HG02884 (cell line): ENCODE measurements around the gene VOPP1.
"Not testable (repeated sequence)": the region's sequence is repeated elsewhere in the genome, so short reads cannot be mapped to it uniquely, and the experiment has no call there.

Experiments used
- ATAC-seq: cut with Tn5 transposase; IDR thresholded peaks from one replicate; pipeline ENCODE4 v1.9.1; 2021; ENCODE audit warnings: mild to moderate bottlenecking, moderate library complexity; ENCODE audit not compliant: unreplicated experiment

The VOPP1 gene

DNA sequence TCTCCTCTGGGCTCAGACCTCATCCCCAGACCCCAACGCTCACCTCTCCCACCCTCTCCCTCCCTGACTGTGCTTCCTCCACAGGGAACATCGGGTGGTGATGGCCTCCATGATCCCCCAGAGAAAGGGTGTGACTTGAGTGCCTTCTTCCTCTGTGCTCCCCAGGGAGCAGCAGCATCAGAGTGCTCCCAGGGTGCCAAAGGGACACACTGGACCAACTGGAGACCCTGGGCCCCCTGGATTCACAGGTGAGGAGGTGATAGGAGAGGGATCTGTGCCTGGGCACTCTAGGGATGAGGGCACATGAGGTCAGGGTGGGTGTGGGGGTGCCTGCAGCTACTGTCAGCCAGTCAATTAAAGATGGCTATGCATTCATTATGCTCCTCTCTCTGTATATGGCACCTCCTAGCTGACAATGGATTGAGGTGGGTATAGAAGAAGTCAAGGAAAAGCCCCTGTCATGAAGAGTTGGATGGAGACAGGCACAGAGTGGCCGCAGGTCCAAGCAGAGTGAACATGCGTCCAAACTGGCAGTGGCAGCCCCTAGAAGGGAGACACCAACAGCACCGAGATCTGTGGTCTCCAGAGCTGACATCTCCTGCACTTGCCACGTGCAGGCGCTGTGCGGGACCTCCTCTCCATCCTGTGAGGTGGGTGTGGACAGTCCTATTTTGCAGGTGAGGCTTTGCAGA is 15.5 kb upstream of the VOPP1 start:
- ATAC-seq = no peak

DNA sequence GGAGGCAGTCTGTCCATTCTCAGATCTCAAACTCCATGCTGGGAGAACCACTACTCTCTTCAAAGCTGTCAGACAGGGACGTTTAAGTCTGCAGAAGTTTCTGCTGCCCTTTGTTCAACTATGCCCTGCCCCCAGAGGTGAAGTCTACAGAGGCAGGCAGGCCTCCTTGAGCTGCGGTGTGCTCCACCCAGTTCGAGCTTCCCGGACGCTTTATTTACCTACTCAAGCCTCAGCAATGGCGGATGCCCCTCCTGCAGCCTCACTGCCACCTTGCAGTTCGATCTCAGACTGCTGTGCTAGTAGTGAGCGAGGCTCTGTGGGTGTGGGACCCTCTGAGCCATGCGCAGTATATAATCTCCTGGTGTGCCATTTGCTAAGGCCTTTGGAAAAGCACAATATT is 10.4 kb upstream of the VOPP1 start:
- ATAC-seq = not testable (repeated sequence)

DNA sequence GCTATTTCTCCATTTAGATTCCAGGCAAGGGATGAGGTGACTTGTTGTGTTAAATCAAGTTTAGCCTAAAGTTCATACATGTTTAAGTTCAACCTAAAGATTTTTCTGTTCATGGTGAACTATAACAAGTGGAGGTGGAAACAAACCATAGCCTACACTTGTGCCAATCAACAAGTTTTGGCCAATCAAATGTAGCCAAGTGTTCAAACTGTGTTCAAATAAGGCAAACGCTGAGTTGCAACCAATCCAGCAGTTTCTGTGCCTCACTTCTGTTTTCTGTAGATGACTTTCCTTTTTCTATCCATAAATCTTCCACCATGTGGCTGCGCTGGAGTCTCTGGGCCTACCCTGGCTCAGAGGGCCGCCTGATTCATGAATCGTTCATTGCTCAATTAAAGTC is 4.5 kb upstream of the VOPP1 start:
- ATAC-seq = no peak

DNA sequence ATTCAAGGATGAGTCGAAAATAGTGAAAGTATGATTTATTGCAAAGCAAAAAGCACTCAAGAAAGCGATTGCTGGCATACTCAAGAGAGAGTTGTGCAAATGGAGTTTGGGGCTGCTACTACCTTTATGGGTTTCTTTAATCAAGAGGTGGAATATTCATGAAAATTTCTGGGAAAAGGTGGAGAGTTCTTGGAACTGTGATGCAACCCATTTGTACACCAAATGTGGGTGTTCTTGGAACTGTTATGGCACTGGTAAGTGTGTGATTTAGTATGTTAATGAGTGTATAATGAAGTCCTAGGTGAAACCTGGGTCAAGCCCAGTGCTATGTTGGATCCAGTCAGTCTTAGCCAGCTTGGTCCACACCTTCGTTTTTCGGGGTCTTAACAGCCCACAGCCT is 3.4 kb upstream of the VOPP1 start:
- ATAC-seq = no peak

DNA sequence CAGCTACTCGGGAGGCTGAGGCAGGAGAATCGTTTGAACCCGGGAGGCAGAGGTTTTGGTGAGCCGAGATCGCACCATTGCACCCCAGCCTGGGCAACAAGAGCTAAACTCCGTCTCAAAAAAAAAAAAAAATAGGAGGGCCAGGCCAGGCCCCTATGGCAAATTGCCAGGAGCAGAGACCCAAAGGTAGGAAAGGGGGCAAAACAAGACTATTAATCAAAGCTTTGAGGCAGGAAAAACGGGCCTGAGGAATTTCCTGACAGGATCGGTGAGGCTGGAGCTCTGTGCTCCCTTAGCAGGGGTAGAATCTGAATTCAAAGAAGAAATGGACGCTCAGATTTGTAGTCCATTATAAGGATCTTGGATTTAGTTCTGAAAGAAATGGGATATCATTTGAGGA is 2.8 kb upstream of the VOPP1 start:
- no peak for ATAC-seq

DNA sequence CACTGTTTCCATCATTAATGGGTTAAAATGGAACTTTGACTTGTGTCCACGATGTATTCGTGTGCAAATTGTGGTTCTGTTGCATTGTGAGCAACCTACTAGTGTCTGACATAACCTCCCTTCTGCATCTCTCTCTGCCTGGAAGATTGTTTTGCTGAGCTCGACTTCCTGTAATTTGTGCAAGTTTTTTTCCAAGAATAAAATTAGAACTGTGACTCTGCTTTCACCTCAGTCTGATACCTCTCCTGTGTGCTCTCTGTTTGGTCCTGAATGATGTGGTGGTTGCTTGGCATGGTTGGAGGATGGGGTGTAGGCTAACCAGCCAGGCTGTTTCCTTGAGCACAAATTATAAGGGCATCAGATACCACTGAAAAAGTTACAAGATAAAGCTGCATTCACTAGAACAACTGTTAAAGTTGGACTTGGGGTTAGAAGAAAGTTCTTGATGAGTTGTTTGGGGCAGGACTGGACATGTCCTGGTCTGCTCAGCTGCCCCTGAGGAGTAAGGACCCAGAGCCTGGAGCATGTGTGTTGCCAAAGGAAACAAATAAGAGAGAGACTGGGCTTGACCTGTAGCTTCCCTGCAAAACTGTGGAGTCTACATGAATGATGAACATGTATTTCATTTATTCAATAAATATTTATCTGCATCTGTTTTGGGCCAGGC is 1.9 kb upstream of the VOPP1 start:
- ATAC-seq = no peak

DNA sequence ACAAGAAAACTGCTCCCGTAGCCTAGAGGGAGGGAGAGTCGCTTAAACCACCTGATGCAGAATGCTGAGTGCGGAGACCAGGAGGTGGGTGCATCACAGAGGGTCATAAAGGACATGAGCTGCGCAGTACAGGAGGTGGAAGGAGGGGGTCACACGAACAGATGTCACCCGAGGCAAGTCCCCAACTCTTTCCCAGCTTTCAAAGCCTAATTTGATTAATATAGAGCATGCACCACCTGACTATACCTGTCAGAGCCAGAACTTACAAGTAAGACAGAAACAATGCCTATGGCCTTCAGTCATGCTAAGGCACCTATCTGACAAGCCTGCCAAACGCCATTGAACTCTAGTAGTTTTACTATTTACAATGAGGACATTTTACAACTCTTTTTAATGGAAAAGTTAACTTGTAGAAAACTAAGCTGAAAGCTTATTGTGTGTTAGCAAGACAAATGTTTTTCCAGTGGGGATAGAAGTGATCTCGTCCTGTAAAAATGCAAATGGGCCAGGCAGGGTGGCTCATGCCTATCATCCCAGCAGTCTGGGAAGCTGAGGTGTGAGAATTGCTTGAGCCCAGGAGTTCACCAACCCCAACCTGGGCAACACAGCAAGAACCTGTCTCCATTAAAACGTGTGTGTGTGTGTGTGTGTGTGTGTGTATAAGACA is 1.1 kb upstream of the VOPP1 start:
- no peak for ATAC-seq

DNA sequence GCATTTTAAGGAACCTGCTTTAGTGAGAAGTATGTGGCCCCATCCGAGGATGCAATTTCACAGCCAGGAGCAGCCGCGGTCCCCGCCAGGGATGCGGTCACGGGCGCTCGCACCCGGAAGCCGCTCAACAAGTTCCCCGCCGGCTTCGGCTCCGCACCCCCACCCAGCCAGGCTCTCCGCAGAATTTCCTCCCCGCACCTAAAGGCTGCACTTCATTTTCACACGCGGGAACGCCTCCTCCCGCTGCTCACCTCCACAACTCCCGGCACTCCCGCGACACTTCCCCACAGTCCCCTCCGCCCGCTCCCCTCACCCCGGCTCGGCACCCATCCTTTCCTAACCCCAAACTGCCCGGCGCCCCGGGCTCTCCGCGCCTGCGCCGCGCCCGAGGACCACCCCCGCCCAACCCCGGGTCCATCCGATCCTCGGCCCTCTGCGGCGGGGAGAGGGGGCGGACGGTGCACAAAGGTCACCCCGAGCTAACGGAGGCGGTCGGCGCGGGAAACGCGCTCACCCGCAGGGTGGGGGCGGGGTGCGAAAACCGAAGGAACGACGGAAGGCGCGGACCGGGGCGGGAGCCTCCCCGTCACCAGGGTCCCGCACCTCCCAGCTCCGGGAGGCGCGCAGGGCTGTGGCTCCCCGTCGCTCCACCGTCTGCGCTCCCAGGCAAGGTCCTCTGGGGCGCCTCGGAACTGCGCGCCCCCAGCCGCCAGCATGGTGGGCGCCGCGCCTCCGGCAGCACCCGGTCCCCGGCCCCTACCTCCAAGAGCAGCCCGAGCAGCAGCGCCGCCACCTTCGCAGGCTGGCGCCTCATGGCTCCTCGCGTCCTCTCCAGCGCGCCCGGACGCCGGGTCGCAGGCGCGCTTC is 558 bp downstream of the VOPP1 start:
- ATAC-seq = peak; percentile 8

DNA sequence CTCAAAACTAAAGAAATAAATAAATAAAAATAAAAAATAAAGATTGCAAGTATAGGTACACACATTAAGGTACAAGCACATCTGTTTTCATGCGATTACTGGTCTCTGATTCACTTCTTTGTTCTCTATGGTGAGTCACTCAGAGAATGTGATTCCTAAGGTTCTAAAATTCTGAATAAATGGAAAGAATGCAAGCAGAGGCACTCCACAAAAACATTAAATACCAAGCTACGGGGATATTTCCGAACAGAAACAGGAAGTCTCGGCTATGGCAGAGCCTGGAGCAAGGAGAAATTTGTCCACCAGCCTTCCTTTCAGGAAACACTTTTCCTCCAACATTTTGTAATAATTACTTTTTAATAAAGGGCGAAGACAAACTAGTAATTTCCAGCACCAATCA is 1.4 kb downstream of the VOPP1 start:
- ATAC-seq = no peak

DNA sequence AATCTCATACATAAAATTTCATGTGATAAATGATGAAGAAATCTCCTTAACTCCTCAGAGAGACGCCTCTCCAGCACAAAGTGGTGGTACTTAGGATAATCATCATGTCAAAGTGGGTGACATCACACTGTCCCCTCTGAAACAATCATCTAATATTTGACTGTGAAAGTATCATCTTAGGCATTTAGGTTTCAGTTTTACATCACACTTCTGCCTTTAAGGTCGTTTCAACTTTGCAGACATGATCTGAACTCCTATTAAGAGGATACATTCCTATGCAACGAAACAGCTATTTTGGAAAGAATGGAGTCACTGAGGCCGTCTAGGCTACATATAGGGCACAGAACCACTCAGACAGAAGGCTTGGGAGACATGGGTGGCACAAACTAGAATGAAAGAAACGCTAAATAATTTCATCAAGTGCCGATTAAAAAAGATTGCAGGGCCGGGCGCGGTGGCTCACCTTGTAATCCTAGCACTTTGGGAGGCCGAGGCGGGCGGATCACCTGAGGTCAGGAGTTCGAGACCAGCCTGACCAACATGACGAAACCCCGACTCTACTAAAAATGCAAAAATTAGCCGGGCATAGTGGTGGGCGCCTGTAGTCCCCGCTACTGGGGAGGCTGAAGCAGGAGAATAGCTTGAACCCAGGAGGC is 2.0 kb downstream of the VOPP1 start:
- peak; percentile 32 for ATAC-seq

DNA sequence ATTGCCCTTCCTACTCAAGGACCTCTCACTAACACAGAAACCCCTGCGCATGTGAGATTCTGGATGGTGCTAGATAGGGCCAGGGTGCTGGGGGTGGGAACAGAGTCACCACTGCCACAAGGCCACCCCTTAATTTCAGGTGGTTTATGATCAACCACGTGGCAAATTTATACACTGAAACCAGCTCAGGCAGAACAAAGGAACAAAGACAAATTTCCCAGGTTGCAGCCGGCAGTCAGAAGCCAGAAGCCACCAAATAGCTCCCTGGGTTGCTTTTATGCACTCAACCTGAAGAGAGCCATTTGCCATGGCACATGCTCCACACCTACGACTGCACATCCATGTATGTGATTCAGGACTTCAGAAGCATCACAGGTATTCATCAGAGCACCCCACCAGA is 2.5 kb downstream of the VOPP1 start:
- ATAC-seq = peak; percentile 18

DNA sequence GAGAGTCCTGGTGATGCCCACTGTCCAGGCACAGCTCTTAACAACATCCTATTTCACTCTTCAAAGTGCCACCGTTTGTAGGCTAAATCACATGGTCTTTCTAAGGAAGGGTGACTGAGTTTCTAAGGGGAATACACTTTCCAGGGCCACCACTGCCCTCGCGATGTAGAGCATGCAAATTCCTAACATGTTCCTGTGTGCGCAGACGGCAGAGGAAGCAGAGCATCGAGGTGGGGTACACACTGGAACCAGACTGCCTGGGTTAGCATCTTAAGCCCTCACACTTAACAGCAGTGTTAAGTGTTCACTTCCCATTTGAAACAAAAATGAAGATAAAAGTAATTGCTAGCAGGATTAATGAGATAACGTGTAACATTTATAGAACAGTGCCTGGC is 3.0 kb downstream of the VOPP1 start:
- no peak for ATAC-seq

DNA sequence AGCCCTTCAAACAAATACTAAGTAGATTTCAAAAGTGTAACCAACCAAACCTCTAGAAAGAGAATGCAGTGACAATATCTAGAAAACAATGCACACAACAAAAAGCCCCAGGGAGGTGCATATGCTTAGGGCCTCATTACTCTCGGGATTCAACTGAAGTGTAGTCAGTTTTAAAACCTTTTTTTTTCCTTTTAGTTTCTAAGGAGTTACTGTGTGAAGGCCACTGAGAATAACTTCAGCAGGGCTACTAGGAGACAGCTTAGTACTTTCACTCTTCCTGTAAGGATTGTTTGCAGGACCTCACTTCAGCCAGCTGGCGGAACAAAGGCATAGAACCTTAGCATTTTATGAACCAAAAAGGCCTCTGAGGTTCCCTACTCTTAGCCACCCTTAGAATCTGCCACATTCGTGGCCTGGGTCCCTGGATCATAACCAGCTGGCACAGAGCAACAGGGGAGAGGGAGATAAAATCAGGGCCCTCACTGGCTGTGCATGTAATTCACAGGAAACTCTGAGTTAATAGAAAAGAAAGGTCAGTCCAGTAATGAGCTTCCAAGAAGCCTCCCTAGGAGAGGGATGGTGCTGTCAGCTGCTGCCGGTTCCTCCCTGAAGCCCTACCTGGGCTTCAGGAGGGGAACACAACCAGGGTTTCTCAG is 3.6 kb downstream of the VOPP1 start:
- no peak for ATAC-seq

DNA sequence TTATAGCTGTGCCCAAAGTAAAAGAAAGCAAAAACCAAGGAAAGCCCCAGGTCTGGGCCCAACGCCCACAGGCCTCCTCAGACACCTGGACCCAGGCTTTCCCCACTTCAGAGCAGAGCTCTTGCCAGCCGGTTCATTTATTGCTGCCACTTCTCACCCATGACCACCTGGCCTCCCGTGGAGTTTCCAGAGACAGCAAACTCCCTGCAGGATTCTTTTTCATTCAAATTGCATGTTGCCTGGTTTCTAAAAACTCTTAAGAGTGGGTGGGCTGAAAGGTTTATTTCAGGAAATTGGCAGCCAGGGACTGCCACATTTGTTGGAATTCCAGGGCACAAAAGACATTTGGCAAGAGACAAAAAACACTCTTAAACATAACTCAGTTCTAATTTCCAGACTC is 4.7 kb downstream of the VOPP1 start:
- ATAC-seq = no peak

DNA sequence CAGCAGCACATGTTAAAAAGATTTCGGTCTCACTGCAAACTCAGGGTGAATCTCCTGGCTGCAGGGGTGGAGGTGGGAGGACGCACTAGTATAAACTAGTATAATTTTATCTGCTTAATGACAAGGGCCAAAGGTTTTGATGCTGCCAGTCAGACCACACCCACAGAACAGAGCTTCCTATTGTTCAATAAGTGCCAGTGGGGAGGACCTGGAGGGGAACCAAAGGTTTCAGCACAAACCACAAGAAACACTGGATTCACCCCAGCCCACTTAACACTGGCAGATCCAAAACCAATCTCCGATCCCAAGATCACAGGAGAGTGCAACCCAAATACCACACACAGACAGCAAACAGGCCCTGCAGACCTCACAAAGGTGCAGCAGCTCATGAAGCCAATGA is 6.6 kb downstream of the VOPP1 start:
- no peak for ATAC-seq

DNA sequence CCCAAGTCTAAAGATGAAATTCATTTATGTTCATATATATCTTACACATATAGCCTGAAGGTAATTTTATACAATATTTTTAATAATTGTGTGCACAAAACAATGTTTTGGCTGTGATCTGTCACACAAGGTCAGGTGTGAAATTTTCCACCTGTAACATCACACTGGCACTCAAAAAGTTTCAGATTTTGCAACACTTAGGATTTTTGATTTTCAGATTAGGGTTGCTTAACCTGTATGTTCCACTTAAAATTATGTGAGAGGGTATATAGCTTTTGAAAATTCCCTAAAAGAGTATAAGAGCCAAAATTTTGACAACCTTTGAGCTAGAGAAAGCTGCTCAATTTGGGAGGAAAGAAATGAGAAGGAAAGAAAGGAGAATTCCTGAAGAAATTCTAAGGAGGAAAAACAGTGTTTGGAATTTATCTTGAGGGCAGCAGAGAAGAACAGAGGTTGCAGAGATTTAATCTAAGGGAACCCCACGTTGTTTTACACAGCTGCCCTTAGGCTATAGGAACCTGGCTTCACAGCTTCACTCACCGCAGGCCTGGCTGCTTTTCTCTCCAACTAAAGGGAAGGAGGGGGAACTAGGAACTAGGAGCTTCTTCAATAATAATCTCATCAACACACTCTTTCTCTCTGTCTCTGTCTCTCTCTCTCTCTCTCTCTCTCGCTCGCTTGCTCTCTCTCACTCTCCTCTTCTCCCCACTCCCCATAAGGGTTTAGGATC is 8.5 kb downstream of the VOPP1 start:
- ATAC-seq = no peak

DNA sequence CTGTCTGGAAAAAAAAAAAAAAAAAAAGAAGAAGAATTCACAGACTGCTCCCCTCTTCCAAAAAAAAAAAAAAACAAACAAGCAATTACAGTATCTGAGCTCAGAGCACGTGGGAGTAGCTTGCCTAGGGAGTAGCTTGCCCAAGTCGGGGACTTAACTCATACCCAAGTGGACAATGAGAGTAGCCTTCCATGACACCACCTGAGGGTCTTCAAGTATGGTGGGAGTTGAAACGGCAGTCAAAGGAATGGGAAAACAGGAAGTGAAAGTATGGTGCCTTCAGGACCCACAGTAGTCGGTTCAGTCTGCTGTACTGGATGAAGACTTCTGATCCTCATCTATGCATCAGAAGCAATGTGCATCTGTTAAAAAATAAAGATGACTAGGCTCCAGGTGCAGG is 10.6 kb downstream of the VOPP1 start:
- no peak for ATAC-seq

DNA sequence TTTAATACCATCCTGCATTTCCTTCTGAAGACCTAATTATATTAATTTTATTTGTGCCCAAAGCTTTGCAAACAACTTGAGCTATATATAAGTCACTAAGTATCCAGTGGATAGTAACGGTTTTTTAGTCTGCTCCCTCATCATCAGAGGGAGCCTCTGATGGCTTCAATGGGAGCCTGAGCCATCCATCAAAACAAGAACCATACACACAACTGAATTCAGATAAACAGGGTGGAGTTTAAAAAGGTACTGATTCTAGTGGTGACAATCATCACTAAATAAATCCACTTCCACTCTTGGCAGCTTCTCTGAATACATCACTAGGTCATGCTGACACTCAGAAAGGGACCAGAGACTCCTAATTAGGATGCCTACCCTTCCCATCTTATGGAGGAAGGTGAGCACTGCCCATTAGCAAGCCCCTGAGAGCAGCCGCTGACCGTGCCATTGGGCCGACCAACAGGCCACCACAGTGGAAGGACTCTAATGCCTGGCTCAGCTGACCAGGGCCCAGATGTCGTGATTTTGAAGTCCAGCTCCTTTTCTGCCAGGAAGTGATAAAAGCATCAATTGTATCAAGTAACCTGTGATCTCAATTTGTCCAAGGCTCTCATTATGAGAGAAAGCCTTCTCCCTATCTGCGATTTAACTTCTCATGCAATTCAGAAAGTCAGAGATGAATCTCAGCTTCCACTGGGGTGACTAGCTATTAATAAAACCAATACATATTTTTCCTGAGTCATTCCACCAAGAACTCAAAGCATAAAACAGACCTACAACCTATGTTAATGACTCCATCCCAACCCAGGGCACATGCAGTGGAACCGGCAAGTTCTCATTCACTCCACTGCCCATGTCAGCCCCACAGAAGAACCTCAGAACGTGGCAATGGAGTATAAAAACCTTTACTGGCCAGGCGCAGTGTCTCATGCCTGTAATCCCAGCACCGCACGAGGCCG is 13.1 kb downstream of the VOPP1 start:
- no peak for ATAC-seq
